Stimulated activated CD8-positive, alpha-beta memory T cell treated with anti-CD3 and anti-CD28 coated beads, Interleukin-2, amount 100 ng/mL, for 48 hours (primary cell): ENCODE data around the gene ADAMTSL2.

Experiments
- DNase-seq, 2 donors: peaks; one replicate each; pipeline ENCODE4 v3.0.0-alpha.2; 2020; ENCODE audit warnings: low read depth in 2 of 2

ADAMTSL2 gene

GRCh38 chr9:133575186-133576030 is 40.9 kb downstream of the ADAMTSL2 start:
- DNase-seq = no peak

GRCh38 chr9:133576031-133576874 is 41.7 kb downstream of the ADAMTSL2 start:
- DNase-seq = no peak

- no peak for DNase-seq
These were observed 42.6 kb downstream of the ADAMTSL2 start for GRCh38 chr9:133576875-133577736.

GRCh38 chr9:133577737-133578112 is 43.2 kb downstream of the ADAMTSL2 start:
- no peak for DNase-seq

GRCh38 chr9:133578524-133579441 is 44.3 kb downstream of the ADAMTSL2 start:
- DNase-seq = no peak

GRCh38 chr9:133579601-133580418 is 45.3 kb downstream of the ADAMTSL2 start:
- DNase-seq = no peak

- DNase-seq = no peak
These were observed 45.9 kb downstream of the ADAMTSL2 start for GRCh38 chr9:133580419-133580738.

GRCh38 chr9:133581011-133581410 is 46.5 kb downstream of the ADAMTSL2 start:
- DNase-seq = no peak

- DNase-seq = no peak
These were observed 47.2 kb downstream of the ADAMTSL2 start for GRCh38 chr9:133581513-133582343.

GRCh38 chr9:133582501-133583045 is 48.1 kb downstream of the ADAMTSL2 start:
- no peak for DNase-seq

- no peak for DNase-seq
These were observed 48.6 kb downstream of the ADAMTSL2 start for GRCh38 chr9:133583111-133583510.

GRCh38 chr9:133583586-133583985 is 49.1 kb downstream of the ADAMTSL2 start:
- no peak for DNase-seq

GRCh38 chr9:133584167-133584558 is 49.7 kb downstream of the ADAMTSL2 start:
- no peak for DNase-seq

GRCh38 chr9:133584559-133585476 is 50.3 kb downstream of the ADAMTSL2 start:
- no peak for DNase-seq

GRCh38 chr9:133585481-133586351 is 51.2 kb downstream of the ADAMTSL2 start:
- DNase-seq = no peak

- DNase-seq = no peak
These were observed 52.5 kb downstream of the ADAMTSL2 start for GRCh38 chr9:133587051-133587450.

GRCh38 chr9:133587466-133587865 is 53.0 kb downstream of the ADAMTSL2 start:
- no peak for DNase-seq
